ENCODE data around the gene SLC12A6.
"Not testable (repeated sequence)": the region's sequence is repeated elsewhere in the genome, so short reads cannot be mapped to it uniquely, and the experiment has no call there.

Gene SLC12A6

DNA sequence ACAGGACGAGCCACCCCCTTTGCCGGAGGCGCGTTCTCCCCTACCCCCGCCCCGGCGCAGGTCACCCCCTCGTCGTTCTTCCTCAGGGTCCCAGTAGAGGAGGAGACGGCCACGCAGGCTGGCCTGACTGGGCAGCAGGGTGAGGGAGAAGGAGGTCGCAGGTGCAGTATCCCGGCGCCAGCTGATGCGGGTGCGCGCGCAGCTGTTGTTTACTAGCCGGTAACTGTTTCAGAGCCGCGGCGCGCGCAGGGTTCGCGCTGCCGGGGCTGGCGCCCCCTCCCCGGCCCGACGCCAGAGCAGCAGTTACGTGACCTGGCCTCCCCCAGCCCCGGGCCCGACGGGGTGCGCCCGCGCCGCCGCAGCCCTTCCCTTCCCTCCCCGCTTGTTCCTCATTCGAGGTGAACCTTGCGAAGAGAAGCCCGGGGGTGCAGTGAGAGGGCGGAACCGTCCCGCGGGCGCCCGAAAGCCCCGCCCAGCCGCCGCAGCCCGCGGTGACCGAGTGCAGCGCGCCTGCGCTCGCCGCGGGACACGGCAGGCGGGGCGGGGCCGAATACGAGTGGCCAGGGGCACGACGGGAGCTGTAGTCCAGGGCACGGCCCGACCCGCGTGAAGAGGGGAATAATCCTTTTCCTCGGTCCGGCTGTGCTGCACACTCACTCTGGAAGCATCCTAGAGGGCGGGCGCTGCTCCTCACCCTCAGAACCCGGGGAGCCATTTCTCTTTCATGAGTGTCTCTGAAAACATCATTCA is at the start of gene SLC12A6:
SLC12A6 (minus strand) TSS at position 225 of the 750 bp plus-strand sequence. CDS start 1,101 bp downstream, outside the sequence.
- peak; percentile 78 for DNase-seq (ENCODE audit: low read depth)

DNA sequence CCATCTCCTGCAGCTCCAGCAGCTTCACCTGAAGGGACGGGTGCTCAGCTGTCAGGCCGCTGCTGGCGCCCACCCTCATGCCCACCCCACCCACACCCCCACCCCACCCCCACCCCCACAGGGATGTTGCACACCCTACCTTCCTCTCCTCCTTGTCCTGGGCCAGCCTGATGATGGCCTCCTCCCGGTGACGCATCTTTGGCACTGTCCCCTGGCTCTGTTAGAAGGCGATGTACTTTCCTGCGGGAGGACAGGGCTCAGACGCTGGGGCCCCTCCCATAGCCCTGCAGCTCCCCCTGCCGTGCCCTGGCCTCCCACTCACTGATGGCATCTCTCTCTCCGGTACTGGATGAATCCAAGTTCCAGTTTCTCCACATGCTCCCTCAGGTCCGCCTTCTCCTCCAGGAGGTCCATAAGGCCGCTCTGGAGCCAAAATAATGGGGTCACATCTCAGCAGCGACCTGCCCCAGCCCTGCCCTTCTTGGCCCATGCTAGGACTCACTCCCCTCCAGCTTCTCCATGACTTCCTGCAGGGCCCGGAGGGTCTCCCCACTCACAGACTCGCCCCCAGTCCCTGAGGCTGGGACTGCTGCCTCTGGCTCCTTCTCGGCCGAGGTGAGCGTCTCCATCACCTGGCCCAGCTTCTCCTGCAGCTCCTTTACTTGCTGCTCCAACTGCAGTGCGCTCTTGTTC is 44.4 kb upstream of the SLC12A6 start:
- DNase-seq (ENCODE audit: low read depth) = not testable (repeated sequence)

DNA sequence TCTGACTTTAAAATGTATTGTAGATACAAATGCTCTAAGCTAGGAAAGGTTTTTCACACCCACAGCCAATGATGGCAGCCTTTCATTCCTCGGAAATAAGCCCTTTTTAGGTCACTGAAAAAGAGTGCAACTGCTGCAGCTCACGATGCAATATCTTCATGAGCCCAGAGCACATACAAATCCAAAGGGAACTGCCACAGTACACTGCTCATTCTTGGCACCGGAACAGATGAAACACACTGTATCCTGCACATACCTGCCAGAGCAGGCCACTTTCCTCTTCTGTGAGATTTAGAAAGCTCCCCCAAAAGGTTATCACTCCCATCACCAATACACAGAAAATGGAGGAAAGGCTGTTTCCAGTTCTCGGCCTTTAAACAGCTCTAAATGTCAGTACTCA is 42.9 kb upstream of the SLC12A6 start:
- not testable (repeated sequence) for DNase-seq (ENCODE audit: low read depth)

DNA sequence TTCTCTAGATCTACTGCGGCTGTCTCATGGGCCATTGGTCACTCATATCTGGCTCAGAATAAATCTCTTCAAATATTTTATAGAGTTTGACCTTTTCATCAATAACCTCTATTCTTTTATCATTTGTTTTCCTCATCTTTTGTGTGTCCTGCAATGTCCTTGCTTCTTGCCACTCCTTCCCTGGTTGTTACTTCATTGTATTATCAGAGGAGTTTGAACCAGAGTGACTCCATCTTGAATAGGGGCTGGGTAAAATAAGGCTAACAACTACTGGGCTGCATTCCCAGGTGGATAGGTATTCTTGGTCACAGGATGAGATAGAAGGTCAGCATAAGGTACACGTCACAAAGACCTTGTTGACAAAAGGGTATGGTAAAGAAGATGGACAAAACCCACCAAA is 39.3 kb upstream of the SLC12A6 start:
- no peak for DNase-seq (ENCODE audit: low read depth)

DNA sequence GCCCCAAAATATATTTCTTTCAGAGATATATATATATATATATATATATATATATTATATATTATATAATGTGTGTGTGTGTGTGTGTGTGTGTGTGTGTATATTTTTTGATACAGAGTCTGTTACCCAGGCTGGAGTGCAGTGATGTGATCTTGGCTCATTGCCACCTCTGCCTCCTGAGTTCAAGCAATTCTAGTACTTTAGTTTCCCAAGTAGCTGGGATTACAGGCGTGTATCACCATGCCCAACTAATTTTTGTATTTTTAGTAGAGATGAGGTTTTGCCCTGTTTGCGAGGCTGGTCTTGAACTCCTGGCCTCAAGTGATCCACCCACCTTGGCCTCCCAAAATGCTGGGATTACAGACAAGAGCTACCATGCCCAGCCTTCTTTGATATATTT is 38.0 kb upstream of the SLC12A6 start:
- DNase-seq (ENCODE audit: low read depth) = not testable (repeated sequence)

DNA sequence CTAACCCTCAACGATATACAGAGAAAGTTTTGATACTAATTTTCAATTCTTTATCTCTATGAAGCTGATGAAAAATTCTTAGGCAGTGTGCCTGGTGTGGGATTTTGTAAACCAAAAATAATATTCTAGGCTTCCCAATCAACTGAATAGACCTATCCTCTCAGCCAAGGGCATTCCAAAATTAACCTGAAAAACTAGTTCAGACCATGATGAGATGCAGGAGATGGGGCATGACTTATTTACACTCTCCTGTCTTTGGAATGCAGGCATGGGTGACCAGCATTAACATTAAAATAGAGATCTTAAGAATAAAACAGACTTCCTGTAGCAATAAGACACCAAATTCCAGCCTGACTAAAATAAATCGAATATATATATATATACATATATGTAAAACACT is 37.2 kb upstream of the SLC12A6 start:
- DNase-seq (ENCODE audit: low read depth) = no peak

DNA sequence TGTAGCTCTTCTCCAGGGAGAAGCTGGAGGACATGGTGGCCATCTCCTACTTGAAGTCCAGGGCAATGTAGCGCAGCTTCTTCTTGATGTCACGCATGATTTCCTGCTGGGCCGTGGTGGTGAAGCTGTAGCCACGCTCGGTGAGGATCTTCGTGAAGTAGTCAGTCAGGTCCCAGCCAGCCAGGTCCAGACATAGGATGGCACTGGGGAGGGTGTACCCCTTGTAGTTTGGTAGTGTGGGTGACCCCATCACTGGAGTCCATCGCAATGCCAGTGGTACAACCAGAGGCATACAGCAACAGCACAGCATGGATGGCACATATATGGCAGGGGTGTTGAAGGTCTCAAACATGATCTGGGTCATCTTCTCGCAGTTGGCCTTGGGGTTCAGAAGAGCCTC is 36.4 kb upstream of the SLC12A6 start:
- no peak for DNase-seq (ENCODE audit: low read depth)

DNA sequence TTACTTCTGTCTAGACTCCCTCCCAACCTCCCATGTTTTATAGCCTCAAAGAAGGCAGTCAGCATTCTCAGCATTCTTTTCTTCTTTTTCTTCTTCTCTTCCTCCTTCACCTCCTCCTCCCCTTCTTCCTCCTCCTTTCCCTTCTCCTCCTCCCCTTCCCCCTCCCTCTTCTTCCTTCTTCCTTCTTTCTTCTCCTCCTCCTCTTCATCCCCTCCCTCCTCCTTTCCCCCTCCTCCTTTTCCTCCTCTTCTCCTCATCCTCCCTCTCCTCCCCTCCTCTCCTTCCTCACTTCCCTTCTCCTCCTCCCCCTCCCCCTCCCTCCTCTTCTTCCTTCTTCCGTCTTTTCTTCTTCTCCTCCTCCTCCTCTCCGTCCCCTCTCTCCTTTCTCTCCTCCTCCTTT is 33.1 kb upstream of the SLC12A6 start:
- DNase-seq (ENCODE audit: low read depth) = no peak

DNA sequence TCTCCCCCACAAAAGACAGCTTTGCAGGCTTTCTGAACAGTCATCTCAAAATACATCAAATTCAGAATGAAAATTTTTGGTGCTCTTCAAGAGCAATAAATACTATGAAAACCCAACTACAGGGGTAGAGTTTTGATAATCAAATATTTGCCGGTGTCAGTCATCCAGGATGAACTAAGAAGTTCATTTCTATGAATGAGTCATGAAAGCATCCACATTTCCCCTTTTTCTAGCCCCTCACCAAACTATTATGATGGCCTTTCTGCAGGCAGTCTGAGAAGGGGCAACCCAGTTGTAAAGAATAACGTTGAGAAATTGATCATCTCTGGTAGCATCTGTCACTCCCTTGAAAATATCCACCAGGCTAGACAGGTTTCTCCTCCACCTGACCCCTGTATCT is 32.5 kb upstream of the SLC12A6 start:
- DNase-seq (ENCODE audit: low read depth) = no peak

DNA sequence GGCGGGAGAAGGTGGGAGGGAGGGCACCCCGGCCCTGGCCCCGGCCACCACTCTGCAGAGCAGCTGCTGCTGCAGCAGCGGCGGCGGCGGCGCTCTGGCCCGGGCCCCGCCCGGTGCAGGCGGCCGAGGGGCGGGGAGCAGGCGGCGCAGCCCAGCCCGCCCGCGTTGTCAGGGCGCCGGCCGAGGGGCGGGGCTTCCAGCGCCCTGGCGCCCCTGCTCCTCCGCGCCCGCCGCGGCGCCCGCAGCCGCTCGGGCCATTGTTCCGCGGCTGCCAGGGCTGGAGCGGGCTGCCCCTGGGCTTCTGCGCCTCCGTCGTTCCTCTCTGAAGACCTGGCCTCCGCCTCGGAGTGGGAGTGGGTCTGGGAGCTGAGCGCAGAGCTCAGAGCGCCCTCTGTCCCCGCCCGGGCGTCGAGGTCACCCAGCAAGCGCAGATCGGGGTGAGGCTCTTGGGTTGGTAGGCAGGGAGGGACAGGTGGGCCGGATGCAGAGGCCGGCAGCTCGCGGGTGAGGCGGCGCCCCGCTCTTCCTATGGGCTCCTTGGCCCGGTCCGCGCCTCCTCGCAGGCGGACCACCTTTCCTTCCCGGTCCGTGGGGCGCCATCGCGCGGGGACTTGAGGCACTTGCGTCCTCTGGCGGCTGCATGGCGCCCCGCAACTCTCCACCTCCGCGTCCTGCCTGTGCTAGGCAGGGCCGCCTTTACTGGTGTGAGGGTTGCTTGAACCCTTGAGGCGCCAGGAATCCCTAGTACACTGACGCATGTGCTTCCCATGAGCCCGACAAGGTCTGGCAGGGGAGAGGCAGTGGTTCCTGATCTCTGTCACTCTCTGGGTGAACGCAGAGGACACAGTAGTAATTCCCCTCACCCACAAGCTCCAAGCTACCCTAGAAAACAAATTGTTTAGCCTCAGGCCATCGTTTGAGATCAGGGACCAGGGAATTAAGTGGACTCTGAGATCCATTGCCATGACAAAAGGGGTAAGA is 29.8 kb upstream of the SLC12A6 start, which contains the start of gene LPCAT4:
LPCAT4 (minus strand) TSS at position 96 of the 981 bp plus-strand sequence. CDS start 96 bp downstream, outside the sequence.
- peak; percentile 64 for DNase-seq (ENCODE audit: low read depth)

DNA sequence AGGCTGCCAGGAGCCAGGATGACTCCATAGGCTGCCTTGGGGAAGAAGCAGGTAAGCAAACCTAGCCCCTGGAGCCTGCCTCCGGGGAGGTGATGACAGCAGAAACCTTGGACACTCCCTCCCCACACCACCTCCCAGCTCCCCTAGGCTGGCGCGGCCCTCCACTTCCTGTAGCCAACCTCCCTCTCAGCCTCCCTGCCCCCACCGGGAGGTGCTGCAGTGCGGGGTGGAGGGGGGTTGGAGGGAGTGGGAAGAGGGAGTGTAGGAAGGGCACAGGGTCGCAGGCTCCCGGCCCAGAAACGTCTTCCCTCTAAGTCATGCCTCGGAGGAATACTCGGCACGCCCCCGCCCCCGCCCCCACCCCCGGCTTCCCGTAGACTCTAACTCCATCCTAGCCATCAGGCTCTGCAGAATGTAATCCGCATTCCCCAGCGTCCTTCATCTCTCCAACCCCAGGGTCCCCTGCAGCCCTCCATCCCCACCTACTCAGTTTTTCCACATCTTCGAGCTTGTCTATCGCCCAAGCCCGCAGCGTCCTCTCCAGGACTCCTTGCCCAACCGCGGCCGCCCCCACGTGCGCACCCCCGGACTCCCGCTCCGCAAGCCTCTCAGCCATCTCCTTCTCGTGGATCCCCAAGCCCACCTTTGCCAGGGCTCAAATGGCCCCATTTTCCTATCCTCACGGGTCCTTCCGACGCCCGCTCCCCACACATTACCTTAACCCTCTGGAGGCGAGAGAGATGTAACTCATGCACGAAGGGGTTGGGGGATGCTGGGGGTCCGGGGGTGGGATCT is 28.9 kb upstream of the SLC12A6 start:
- no peak for DNase-seq (ENCODE audit: low read depth)

DNA sequence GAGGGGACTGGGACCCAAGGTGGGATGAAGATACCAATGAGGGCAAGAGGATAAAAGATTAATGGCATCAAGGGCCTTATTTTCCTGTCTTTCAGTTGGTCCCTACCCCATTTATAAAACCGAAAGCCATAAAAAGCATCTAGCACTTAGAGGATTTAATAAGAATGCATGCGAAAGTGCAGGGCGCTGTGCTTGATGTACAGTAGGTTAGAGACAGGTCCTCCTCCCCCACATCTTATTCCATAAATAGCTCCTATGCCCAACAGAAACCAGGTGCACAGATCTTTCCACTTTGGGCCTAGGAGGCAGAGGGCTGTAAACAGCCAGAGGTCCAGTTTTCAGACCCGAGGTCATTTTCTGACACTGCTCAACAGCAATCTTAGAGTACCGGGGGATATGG is 28.3 kb upstream of the SLC12A6 start:
- DNase-seq (ENCODE audit: low read depth) = no peak

DNA sequence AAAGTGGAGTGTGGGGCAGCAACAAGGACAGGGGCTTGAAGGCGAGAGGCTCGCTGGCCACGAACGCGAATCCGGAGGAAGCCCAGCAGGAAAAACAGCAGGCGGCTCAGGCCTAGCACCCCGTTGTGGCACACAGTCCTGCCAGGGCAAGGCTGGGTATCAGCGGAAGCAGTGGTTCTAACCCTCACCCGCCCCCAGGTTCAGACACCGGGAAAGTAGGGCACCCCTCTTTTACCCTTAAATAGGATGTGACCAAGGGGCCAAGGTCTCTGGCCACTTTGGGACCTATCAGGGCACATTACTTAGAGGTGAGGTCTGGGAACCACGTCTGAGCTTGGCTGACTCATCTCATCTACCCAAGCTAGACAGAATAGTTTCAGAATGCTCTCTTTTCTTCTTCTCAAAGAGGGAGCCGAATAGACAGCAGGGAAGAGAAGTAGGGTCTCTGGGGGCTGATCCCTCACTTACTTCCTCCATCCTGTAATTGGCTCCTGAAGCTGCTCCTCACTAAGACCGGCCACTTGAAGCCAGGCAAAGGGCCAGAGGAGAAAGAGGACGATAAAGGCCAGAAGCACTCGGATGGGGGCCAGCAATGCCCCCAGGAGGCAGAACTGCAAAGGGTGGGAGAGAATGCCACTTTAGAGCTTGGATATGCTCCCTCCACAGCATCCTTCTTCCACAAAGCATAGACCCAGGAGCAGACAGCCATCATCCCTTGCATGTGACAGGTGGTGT is 27.7 kb upstream of the SLC12A6 start:
- DNase-seq (ENCODE audit: low read depth) = no peak

DNA sequence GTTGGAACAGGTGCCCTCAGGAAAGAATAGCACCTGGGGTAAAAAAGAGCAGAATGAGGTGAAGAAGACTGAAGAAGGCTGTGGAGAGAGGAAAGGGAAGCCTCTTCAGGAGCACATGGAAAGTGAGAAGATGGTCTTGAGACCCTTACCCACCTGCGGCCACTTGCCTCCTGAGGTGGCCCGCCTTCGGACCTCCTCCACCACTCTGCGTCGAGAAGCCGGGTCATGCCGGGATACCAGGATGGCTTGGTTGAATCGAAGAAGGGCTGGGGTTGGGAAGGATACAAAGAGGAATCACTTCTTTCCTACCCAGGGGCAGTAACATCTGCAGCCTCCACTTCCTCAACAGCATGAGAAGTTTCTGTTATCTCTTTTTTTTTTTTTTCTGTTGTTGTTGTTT is 26.5 kb upstream of the SLC12A6 start:
- no peak for DNase-seq (ENCODE audit: low read depth)

DNA sequence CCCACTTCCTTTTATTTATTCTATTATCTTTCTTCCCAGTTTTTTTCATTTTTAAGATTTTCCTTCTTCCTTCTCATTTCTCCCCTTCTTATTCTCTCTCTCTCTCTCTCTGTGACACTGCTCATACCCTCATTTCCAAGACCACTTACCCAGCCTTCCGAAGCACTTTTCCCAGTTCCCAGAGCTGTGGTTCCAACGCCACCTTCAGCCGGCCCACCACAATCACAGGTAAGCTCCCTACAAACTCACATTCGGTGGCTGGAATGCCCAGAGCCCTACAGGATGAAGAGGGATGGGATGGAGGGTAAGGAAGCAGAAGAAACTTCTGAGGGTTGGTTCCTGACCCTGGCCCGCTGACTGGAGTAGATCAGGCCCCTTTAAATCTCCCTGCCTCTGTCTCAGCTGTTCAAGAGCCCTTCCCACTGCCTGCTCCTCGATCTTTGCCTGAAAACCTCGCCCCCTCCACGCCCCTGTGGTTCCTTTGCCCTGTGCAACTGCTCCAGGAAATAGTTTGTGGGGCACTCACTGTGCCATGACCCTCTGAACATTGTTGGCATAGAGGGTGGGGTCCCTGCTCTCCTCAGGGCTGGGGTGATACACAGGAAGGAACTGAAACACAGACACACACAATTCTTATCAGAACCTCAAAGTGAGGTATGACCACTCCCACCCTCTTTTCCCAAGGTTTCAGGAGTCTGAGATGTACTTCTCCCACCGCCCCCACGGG is 24.6 kb upstream of the SLC12A6 start:
- no peak for DNase-seq (ENCODE audit: low read depth)

DNA sequence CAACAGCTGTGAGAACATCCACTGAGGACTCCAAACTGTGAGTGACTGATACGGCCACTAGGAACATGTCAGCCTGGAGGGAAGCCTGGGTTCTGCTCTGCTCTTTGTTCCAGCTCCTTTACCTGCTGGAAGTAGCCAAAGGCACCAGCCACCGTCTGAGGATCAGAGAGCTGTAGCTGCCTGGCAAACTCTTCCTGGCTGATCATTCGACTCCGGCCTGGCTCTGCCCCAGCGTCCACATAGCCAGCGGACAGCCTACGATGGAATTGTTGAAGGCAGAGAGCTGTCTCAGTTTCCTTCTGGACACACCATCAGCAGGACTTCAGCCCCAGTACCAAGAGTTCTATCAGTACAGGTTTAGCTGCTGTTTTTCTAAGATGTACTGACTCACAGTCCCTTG is 23.7 kb upstream of the SLC12A6 start:
- DNase-seq (ENCODE audit: low read depth) = no peak

DNA sequence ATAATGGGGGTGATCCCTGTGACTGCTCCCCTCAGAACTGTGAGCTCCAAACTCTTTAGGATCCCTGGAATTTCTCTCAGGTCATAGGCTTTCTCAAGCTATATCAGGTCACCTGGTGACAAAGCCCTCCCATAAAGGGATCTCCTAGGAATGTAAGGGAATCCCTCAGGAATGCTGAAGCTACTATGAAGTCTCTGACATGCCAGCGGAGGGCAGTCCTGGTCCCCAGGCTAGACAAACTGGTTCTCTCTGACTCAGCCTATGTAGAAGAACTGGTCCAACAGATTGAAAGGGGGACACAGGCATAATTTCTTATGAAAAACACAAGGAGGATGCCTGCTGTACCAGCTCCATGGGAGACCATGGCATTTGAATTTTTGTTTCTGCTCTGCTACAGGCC is 22.7 kb upstream of the SLC12A6 start:
- no peak for DNase-seq (ENCODE audit: low read depth)

DNA sequence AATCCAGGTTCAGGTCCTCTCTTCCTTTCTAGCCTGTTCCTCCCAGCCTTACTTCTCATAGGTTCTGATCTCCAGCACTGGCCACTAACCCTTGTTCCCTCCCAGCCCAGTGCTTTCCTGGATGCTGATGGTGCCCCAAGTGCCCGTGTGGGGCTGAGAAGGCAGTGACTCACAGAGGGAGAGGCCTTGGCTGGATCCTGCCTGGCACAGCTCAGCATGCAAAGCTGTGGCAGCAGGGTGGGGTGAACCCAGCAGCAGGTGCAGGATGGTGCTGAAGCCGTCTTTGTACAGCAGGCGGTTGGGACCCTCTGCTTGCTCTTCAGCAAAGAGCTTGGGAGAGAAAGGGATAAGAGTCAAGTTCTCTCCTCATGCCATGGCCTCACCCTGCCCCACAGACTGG is 21.8 kb upstream of the SLC12A6 start:
- DNase-seq (ENCODE audit: low read depth) = no peak

DNA sequence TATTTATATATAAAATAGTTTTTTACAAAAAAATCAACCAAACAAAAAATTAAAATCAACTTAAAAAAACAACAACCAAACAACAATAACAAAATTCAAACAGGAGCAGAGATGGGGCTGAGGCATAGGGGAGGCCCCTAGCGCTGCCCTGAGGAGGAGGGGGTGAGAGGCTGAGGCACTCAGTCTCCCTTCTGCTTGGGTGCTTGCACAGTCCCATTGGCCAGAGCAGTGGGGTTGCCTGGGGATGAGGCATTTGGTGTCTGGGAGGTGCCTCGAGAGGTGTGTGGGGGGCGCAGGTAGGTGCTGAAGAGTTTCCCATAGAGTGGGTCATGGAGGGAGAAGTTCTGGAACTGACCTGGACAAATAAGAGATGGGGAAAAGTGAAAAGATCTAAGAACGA is 21.4 kb upstream of the SLC12A6 start:
- no peak for DNase-seq (ENCODE audit: low read depth)

DNA sequence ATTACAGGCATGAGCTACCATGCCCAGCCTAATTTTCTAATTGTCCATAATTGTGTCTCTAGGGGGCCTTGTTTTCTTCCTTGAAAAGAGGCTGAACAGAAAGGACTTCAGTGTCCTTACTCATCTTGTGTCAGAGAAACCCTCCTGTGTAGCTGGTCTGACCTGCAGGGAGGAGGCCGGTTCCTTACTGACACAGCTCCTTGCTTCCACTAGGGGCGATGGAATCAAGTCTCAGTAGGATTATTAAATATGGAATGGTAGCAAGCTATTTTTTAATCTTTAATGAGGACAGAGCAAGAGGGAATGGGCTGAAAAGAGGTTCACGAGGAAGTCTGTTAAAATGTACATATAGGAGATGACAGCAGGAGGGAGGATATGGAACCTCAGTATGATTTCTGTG is 20.8 kb upstream of the SLC12A6 start:
- no peak for DNase-seq (ENCODE audit: low read depth)

Measured in HS-5 (cell line).